ENCODE results near the gene KRT5. TPM values are rescaled to one million over a fixed set of nuclear protein-coding genes. Genes with fewer than 3 reads are reported as not detected.

The KRT5 gene
- over 10,000 TPM in 1 of 4 donors, 1,000 to 10,000 TPM in 3; 7,921 to 12,107 (median 9,375) TPM for total RNA-seq

DNA sequence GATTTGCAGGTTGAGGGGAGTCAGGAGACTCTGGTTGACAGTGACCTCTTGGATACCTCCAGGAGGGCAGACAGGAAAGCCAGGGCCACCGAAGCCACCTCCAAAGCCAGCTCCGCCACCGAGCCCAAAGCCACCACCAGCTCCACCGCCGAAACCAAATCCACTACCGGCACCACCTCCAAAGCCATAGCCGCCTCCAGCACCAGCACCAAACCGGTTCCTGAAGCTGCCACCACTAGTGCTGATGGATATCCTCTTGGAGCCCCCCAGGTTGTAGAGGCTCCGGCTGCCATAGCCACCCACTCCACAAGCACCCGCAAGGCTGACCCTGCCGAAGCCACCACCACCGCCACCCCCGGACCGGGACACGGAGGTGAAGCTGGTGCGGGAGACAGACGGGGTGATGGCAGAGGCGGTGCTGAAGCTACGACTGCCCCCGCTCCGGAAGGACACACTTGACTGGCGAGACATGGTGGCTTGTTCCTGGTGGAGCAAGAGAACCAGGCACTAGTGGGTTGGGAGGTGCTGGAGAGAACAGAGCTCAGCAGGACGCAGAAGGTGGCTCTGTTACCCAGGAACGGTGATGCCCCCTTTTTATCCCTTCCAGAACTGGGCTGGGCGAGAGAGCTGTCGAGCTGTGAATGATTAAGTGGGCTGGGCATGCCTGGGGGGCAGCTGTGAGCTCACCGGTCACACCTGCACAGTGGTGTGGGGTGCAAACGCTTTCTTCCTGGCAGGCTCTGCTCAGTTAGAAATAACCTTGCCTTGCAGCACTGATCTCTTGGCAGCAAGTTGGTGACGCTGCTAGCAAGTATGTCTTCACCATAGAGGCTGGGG is at the start of gene KRT5:
Gene KRT5 (minus strand): TSS at position 569 of the 837 bp plus-strand sequence. CDS start 98 bp downstream, at position 471.
- no peaks in the 10 kb centered on the region for H3K9me3 ChIP-seq
- peak within 1 kb of the TSS; percentile 51 to 66 (median 52) for H3K4me3 ChIP-seq
- peaks cover 0 to 32% (median 13%) of the 10 kb centered on the region in 3 donors for H3K36me3 ChIP-seq
- peaks cover 16 to 82% (median 25%) of the 10 kb centered on the region in 3 donors for H3K4me1 ChIP-seq
- H3K27me3 ChIP-seq, result peaks cover 0 to 5% (median 0%) of the 10 kb centered on the region in 4 donors
- TF ChIP-seq, protein P1, sequence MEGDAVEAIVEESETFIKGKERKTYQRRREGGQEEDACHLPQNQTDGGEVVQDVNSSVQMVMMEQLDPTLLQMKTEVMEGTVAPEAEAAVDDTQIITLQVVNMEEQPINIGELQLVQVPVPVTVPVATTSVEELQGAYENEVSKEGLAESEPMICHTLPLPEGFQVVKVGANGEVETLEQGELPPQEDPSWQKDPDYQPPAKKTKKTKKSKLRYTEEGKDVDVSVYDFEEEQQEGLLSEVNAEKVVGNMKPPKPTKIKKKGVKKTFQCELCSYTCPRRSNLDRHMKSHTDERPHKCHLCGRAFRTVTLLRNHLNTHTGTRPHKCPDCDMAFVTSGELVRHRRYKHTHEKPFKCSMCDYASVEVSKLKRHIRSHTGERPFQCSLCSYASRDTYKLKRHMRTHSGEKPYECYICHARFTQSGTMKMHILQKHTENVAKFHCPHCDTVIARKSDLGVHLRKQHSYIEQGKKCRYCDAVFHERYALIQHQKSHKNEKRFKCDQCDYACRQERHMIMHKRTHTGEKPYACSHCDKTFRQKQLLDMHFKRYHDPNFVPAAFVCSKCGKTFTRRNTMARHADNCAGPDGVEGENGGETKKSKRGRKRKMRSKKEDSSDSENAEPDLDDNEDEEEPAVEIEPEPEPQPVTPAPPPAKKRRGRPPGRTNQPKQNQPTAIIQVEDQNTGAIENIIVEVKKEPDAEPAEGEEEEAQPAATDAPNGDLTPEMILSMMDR (IDR thresholded peaks at IDR 0.05), result no peak
- peak in 2 of 4 donors; percentile 85 to 94 for TF ChIP-seq POLR2A (IDR thresholded peaks at IDR 0.05)
- intact Hi-C loops (cut with DNase I), result loop anchor here (10.0 kb wide), 3 partner anchors 145 to 365 kb away; no protein-coding TSS in a partner anchor
- WGBS, 2 donors, result 53 to 55% methylated on average over 2 to 19 of the region's 29 CpGs
- no peak for DNase-seq
- peak within 1 kb of the TSS; percentile 89 to 94 (median 91) for H3K27ac ChIP-seq

DNA sequence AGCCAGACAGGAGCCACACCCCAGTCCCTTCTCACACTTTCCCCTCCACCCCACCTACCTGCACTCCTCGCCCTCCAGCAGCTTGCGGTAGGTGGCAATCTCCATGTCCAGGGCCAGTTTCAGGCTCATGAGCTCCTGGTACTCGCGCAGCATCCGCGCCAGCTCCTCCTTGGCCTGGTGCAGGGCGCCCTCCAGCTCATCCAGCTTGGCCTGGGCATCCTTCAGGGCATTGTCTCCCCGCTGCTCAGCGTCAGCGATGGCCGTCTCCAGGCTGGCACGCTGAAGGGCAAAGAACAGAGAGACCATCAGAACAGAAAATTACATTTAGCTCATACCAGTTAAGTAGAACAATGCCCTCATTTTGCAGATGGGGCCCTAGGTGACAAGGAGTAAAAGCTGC is 47.9 kb upstream of the KRT5 start:
- H3K27me3 ChIP-seq, result peaks cover 0 to 43% (median 0%) of the 10 kb centered on the region in 4 donors
- intact Hi-C loops (cut with DNase I), result no loop called here

DNA sequence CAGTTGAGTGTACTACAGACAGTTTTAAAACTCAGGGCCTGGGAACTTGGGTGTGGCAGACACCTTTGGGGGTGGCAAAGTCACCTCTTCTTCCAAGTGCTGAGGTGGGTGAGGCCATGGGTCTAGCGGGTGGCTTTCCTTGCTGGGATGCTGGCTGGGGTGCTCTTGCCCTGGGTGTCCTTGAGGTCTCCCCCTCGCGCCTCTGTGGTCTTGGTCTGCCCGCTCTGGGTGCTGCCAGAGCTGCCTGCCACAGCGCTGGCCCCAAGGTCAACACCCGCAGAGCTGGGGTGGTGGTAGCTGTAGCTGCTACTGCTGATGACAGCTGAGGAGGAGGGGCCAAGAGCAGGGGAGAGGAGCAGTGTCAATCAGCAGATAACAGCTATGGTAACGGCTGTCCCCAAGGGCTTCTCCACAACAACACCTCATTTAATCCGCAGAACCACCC is 46.7 kb upstream of the KRT5 start:
- no peak for DNase-seq
- 82 to 90% methylated on average over 3 of the region's 8 CpGs for WGBS, 2 donors
- Histone ChIP-seq H3K4me3 (no peak overlapping the region), H3K9me3 (no peaks in the 10 kb centered on the region), H3K36me3 (no peaks in the 10 kb centered on the region), H3K27ac (no peak overlapping the region), H3K4me1 (no peaks in the 10 kb centered on the region), H3K27me3 (peaks cover 0 to 46% (median 0%) of the 10 kb centered on the region in 4 donors)
- intact Hi-C loops (cut with DNase I), result no loop called here
- TF ChIP-seq POLR2A (IDR thresholded peaks at IDR 0.05), result no peak

More for the DNA sequence above, 47.9 kb upstream of the KRT5 start:
- Histone ChIP-seq H3K4me3 (no peak overlapping the region), H3K36me3 (no peaks in the 10 kb centered on the region), H3K9me3 (no peaks in the 10 kb centered on the region), H3K27ac (no peak overlapping the region), H3K4me1 (no peaks in the 10 kb centered on the region)
- 91 to 98% methylated on average over 11 of the region's 12 CpGs for WGBS, 2 donors
- no peak for TF ChIP-seq POLR2A (IDR thresholded peaks at IDR 0.05)
- TF ChIP-seq, protein P1 (IDR thresholded peaks at IDR 0.05), result no peak
- DNase-seq, result no peak

DNA sequence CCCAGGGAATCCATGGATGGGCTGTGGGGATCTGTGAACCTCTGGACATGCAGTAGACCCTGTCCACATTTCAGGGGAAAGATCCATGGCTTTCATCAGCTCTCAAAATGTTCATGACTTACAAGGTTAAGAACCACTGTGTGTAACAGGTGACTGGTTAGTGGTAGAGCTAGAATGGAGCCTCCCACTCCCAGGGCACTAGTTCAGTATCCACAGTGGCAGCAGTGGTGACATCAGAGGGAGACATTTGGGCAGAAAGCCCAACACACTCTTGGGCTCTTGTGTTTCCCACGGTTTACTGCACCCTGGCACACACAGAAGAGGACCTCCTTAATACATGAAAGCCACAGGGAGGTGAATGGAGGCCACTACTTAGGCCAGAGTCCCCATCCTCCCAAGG is 44.4 kb upstream of the KRT5 start:
- no peak overlapping the region for H3K4me3 ChIP-seq
- no peak for DNase-seq
- WGBS, 2 donors, result 44 to 67% methylated on average over 1 of the region's 1 CpG
- intact Hi-C loops (cut with DNase I), result no loop called here
- H3K36me3 ChIP-seq, result no peaks in the 10 kb centered on the region
- no peak for TF ChIP-seq POLR2A (IDR thresholded peaks at IDR 0.05)
- TF ChIP-seq, protein P1 (IDR thresholded peaks at IDR 0.05), result no peak
- H3K27ac ChIP-seq, result no peak overlapping the region
- no peaks in the 10 kb centered on the region for H3K9me3 ChIP-seq
- H3K27me3 ChIP-seq, result peaks cover 0 to 46% (median 0%) of the 10 kb centered on the region in 4 donors
- no peaks in the 10 kb centered on the region for H3K4me1 ChIP-seq

DNA sequence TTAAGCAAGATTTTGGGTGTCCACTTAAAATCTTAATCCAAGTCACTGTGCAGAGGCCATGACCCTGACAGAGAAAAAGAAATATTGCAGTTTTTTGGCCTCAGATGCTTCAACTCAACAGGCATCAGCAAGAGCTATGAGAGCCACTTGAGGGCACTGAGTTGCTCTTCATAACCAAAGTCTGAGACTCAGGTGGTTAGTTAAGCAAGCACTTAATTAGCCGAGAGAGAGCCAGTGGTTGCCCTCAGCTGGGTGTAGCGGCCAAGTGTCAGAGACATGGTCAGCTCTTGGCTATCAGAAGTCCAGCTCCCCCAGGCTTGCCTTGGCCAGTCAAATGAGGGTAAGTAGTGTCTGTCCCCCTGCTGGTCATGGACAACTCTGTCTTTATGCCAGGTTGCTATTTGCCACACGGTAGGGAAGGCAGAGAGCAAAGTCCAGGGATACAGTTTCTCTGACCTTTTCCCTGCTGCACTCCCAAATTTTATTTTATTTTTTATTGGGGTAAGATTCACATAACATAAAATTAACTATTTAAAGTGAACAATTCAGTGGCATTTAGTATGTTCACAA is 41.8 kb upstream of the KRT5 start:
- peaks cover 0 to 31% (median 0%) of the 10 kb centered on the region in 4 donors for H3K27me3 ChIP-seq

More for the DNA sequence above, 41.8 kb upstream of the KRT5 start:
- intact Hi-C loops (cut with DNase I), result no loop called here
- H3K4me3 ChIP-seq, result no peak overlapping the region
- DNase-seq, result no peak
- H3K27ac ChIP-seq, result no peak overlapping the region
- no peaks in the 10 kb centered on the region for H3K36me3 ChIP-seq
- H3K9me3 ChIP-seq, result no peaks in the 10 kb centered on the region
- no peaks in the 10 kb centered on the region for H3K4me1 ChIP-seq
- 52 to 79% methylated on average over 3 of the region's 3 CpGs for WGBS, 2 donors
- no peak for TF ChIP-seq POLR2A (IDR thresholded peaks at IDR 0.05)
- TF ChIP-seq, protein P1 (IDR thresholded peaks at IDR 0.05), result peak in 4 of 6 experiments; percentile 9 to 42 (median 14)
